ENCODE measurements around the gene TPP1.

TPP1 gene

GRCh38 chr11:6619004-6619745, at the start of gene TPP1:
TPP1 (minus strand) TSS chr11:6619422; CDS start chr11:6619400, 22 bp downstream.
- peak; percentile 97 for DNase-seq

GRCh38 chr11:6667733-6668374, 48.6 kb upstream of the TPP1 start:
- DNase-seq = peak; percentile 67

GRCh38 chr11:6666302-6667183, 47.3 kb upstream of the TPP1 start:
- DNase-seq = no peak

- no peak for DNase-seq
Measured at GRCh38 chr11:6664551-6664950, 45.3 kb upstream of the TPP1 start.

- no peak for DNase-seq
Measured at GRCh38 chr11:6663794-6664469, 44.7 kb upstream of the TPP1 start.

GRCh38 chr11:6660712-6661111, 41.5 kb upstream of the TPP1 start:
- no peak for DNase-seq

GRCh38 chr11:6658647-6659046, 39.4 kb upstream of the TPP1 start:
- no peak for DNase-seq

- no peak for DNase-seq
Measured at GRCh38 chr11:6657346-6657745, 38.1 kb upstream of the TPP1 start.

- no peak for DNase-seq
Measured at GRCh38 chr11:6656936-6657335, 37.7 kb upstream of the TPP1 start.

- no peak for DNase-seq
Measured at GRCh38 chr11:6656584-6656915, 37.3 kb upstream of the TPP1 start.

GRCh38 chr11:6655790-6656583, 36.8 kb upstream of the TPP1 start, which contains the start of gene DCHS1:
DCHS1 (minus strand) TSS chr11:6655809; CDS start chr11:6641613, 14,196 bp downstream.
- no peak for DNase-seq

GRCh38 chr11:6655020-6655789, 36.0 kb upstream of the TPP1 start:
- DNase-seq = no peak

- no peak for DNase-seq
Measured at GRCh38 chr11:6654281-6655019, 35.2 kb upstream of the TPP1 start.

- DNase-seq = no peak
Measured at GRCh38 chr11:6653656-6654055, 34.4 kb upstream of the TPP1 start.

GRCh38 chr11:6653097-6653496, 33.9 kb upstream of the TPP1 start:
- no peak for DNase-seq

- DNase-seq = no peak
Measured at GRCh38 chr11:6652182-6652581, 33.0 kb upstream of the TPP1 start.

GRCh38 chr11:6650980-6651379, 31.8 kb upstream of the TPP1 start:
- DNase-seq = no peak

GRCh38 chr11:6650104-6650503, 30.9 kb upstream of the TPP1 start:
- DNase-seq = no peak

- no peak for DNase-seq
Measured at GRCh38 chr11:6648501-6648900, 29.3 kb upstream of the TPP1 start.

GRCh38 chr11:6647836-6648235, 28.6 kb upstream of the TPP1 start:
- no peak for DNase-seq

All from hematopoietic multipotent progenitor cell treated with erythropoietin and hydrocortisone succinate and interleukin-3 and kit ligand, for 4 days (in vitro differentiated cells).